Transverse colon (tissue), 4 donors: ENCODE measurements around the gene SULT1A3.
"Not testable (repeated sequence)": the region's sequence is repeated elsewhere in the genome, so short reads cannot be mapped to it uniquely, and the experiment has no call there.

Experiments
- CTCF ChIP-seq, 5 experiments: fragments of 200-600 bp in 3 of 5; fragments of 450-650 bp in 2 of 5; sonication (generic) in 3 of 5; IDR thresholded peaks; 1 replicate in 2 of 5; 2 replicates in 3 of 5; pipeline ENCODE4 v1.5.1; 2016 to 2017; ENCODE audit warnings: antibody characterized with exemption in 5 of 5, inconsistent platforms in 3 of 5, mild to moderate bottlenecking in 2 of 5, moderate library complexity in 1 of 5
- POLR2A ChIP-seq: fragments of 450-650 bp; IDR thresholded peaks from one replicate; pipeline ENCODE4 v1.6.1; 2016; ENCODE audit warnings: antibody characterized with exemption, mild to moderate bottlenecking, moderate library complexity
- POLR2AphosphoS5 ChIP-seq, 3 donors: sonication (generic); formaldehyde crosslinking; IDR thresholded peaks; one replicate each; pipeline ENCODE4 v1.6.1; 2016; ENCODE audit warnings: antibody characterized with exemption in 3 of 3

GRCh38 chr16:30193098-30193497 is 6.0 kb upstream of the SULT1A3 start:
- TF ChIP-seq CTCF (IDR thresholded peaks at IDR 0.05); POLR2AphosphoS5 (IDR thresholded peaks at IDR 0.05); POLR2A: not testable (repeated sequence)
